Peyer's patch (tissue), 4 donors: Measurements from ENCODE around the gene UMODL1. TPM values are rescaled to one million over a fixed set of nuclear protein-coding genes. Genes with fewer than 3 reads are reported as not detected.

Experiments used
- DNase-seq, 3 donors: peaks; one replicate each; pipeline ENCODE4 v3.0.0-alpha.2; 2017 to 2019
- H3K27ac ChIP-seq, 4 donors: fragments of 200-600 bp; sonication (generic); one replicate each; pipeline ENCODE4 v1.5.1; 2016 to 2019
- H3K27me3 ChIP-seq, 2 donors: fragments of 200-600 bp; sonication (generic); one replicate each; pipeline ENCODE4 v1.5.1; 2019
- H3K36me3 ChIP-seq, 3 donors: fragments of 200-600 bp; sonication (generic); one replicate each; pipeline ENCODE4 v1.5.1; 2016 to 2019
- H3K4me1 ChIP-seq, 4 donors: fragments of 200-600 bp; sonication (generic); one replicate each; pipeline ENCODE4 v1.5.1; 2016 to 2019
- H3K4me3 ChIP-seq, 4 donors: fragments of 200-600 bp; sonication (generic); 1 replicate in 3 of 4; 2 replicates in 1 of 4; pipeline ENCODE4 v1.5.1; 2016 to 2019; ENCODE audit warnings: mild to moderate bottlenecking in 1 of 4
- H3K9me3 ChIP-seq, 4 donors: fragments of 200-600 bp; sonication (generic); one replicate each; pipeline ENCODE4 v1.5.1; 2016 to 2019; ENCODE audit warnings: mild to moderate bottlenecking in 1 of 4
- CTCF ChIP-seq, 6 experiments: fragments of 450-650 bp in 4 of 6; fragments of 200-600 bp in 2 of 6; sonication (generic) in 1 of 6; IDR thresholded peaks; one replicate each; pipeline ENCODE4 v1.5.1; 2017 to 2019; ENCODE audit warnings: antibody characterized with exemption in 6 of 6, mild to moderate bottlenecking in 3 of 6, moderate library complexity in 1 of 6
- POLR2A ChIP-seq, 2 donors: fragments of 450-650 bp; IDR thresholded peaks; one replicate each; pipeline ENCODE4 v1.5.1; 2017; ENCODE audit warnings: antibody characterized with exemption in 2 of 2, mild to moderate bottlenecking in 2 of 2, moderate library complexity in 2 of 2
- total RNA-seq, 4 donors: library from RNA; depleted of rRNA; stranded (reverse); fragments of >200 nt; gene quantifications; one replicate each; pipeline ENCODE4 v1.1.0, GENCODE V29; 2016

UMODL1 gene
- total RNA-seq, 4 donors from 2014 or later: 0.53 to 0.95 (median 0.83) TPM; not detected in 1

GRCh38 chr21:42049578-42050430 lies 21.3 kb upstream of the UMODL1 start:
- no peaks in the 10 kb centered on the region for H3K27me3 ChIP-seq
- H3K9me3 ChIP-seq: no peaks in the 10 kb centered on the region
- H3K4me3 ChIP-seq: no peak overlapping the region
- no peaks in the 10 kb centered on the region for H3K4me1 ChIP-seq
- TF ChIP-seq POLR2A (IDR thresholded peaks at IDR 0.05) (no peak), CTCF (IDR thresholded peaks at IDR 0.05) (no peak)
- DNase-seq: peak in 1 of 3 donors; percentile 25
- H3K36me3 ChIP-seq: no peaks in the 10 kb centered on the region
- H3K27ac ChIP-seq: no peak overlapping the region

DNA sequence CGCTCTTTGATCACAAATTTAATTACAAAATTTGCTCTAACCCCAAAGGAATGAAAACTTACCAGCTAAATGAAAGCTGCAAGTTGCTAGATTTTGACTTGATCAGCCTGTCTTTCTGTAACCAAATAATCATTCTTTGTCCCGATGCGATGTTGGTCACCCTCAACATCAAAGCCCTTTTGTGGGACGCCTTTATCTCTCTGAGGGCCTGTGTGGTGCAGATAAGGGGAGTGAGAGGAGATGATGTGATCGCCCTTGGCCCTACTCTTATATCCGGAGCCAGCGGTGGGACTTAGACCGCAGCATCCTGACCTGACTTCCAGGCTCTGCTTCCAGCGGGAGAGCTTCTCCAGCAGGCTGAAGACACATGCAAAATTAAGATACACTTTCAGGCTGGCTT lies 19.3 kb upstream of the UMODL1 start:
- TF ChIP-seq CTCF (IDR thresholded peaks at IDR 0.05) (no peak), POLR2A (IDR thresholded peaks at IDR 0.05) (no peak)
- H3K27me3 ChIP-seq: no peaks in the 10 kb centered on the region
- peak in 1 of 3 donors; percentile 14 for DNase-seq

DNA sequence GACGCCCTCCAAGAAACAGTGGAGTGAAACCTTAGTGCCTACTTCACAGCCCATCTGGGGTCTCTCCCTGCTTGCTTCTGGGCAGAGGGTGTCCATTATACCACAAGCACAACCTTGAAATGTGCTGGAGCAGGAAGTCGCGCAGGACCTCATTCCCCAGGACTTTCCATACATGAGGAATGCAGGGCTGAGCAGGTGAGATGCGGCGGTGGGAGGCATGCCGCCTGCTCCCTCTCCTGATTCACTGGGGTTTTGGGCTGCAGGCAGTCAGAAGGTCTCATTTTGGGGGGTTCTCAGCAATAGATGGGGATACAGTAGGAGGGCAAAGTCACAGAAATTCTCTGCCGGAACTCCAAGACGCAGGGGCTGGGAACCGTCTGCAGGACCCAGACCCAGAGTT lies 15.7 kb upstream of the UMODL1 start:
- Histone ChIP-seq H3K27me3 (no peaks in the 10 kb centered on the region), H3K4me3 (no peak overlapping the region), H3K9me3 (no peaks in the 10 kb centered on the region), H3K4me1 (peaks cover 0 to 10% (median 0%) of the 10 kb centered on the region in 4 donors), H3K27ac (peak overlapping the region in 1 of 4 donors; percentile 78), H3K36me3 (no peaks in the 10 kb centered on the region)
- TF ChIP-seq CTCF (IDR thresholded peaks at IDR 0.05): no peak
- no peak for TF ChIP-seq POLR2A (IDR thresholded peaks at IDR 0.05)
- no peak for DNase-seq

More for the DNA sequence above, 19.3 kb upstream of the UMODL1 start:
- no peak overlapping the region for H3K4me3 ChIP-seq
- H3K9me3 ChIP-seq: no peaks in the 10 kb centered on the region
- no peak overlapping the region for H3K27ac ChIP-seq
- H3K4me1 ChIP-seq: no peaks in the 10 kb centered on the region
- H3K36me3 ChIP-seq: no peaks in the 10 kb centered on the region

DNA sequence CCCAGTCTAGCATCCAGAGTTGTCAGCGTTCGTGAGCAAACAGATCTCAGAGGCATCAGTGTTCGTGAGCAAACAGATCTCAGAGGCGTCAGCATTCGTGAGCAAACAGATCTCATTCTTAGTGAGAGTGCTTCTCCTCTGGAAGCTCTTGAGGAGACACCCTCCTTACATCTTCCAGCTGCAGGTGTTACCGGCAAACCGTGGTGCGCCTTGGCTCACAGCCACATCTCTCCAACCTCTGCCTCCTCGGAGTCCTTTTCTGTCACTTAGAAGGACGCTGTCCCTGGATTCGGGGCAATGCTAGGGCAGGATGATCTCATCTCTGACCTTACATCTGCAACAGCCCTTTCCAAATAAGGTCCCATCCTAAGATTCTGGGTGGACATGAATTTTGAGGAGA lies 14.6 kb upstream of the UMODL1 start:
- Histone ChIP-seq H3K4me1 (peaks cover 0 to 18% (median 3%) of the 10 kb centered on the region in 4 donors), H3K27ac (peak overlapping the region; percentile 30 to 80 (median 68)), H3K27me3 (no peaks in the 10 kb centered on the region), H3K4me3 (no peak overlapping the region), H3K9me3 (no peaks in the 10 kb centered on the region), H3K36me3 (no peaks in the 10 kb centered on the region)
- DNase-seq: peak in 1 of 3 donors; percentile 59
- TF ChIP-seq POLR2A (IDR thresholded peaks at IDR 0.05) (no peak), CTCF (IDR thresholded peaks at IDR 0.05) (no peak)

GRCh38 chr21:42056996-42057689 lies 14.0 kb upstream of the UMODL1 start:
- Histone ChIP-seq H3K4me1 (peaks cover 0 to 25% (median 9%) of the 10 kb centered on the region in 4 donors), H3K36me3 (no peaks in the 10 kb centered on the region), H3K27me3 (no peaks in the 10 kb centered on the region), H3K27ac (peak overlapping the region; percentile 30 to 80 (median 68)), H3K4me3 (no peak overlapping the region), H3K9me3 (no peaks in the 10 kb centered on the region)
- peak in 2 of 3 donors; percentile 65 for DNase-seq
- TF ChIP-seq CTCF (IDR thresholded peaks at IDR 0.05): no peak
- TF ChIP-seq POLR2A (IDR thresholded peaks at IDR 0.05): no peak
